NOMO-1 (cell line): Measurements from ENCODE around the gene EPS15.
"Not testable (repeated sequence)": the region's sequence is repeated elsewhere in the genome, so short reads cannot be mapped to it uniquely, and the experiment has no call there.

Experiments
- DNase-seq, 2 experiments: peaks; one replicate each; lab custom pipeline; 2025; ENCODE audit not compliant: unreplicated experiment in 2 of 2; lab: John Stamatoyannopoulos, UW

Gene EPS15

DNA sequence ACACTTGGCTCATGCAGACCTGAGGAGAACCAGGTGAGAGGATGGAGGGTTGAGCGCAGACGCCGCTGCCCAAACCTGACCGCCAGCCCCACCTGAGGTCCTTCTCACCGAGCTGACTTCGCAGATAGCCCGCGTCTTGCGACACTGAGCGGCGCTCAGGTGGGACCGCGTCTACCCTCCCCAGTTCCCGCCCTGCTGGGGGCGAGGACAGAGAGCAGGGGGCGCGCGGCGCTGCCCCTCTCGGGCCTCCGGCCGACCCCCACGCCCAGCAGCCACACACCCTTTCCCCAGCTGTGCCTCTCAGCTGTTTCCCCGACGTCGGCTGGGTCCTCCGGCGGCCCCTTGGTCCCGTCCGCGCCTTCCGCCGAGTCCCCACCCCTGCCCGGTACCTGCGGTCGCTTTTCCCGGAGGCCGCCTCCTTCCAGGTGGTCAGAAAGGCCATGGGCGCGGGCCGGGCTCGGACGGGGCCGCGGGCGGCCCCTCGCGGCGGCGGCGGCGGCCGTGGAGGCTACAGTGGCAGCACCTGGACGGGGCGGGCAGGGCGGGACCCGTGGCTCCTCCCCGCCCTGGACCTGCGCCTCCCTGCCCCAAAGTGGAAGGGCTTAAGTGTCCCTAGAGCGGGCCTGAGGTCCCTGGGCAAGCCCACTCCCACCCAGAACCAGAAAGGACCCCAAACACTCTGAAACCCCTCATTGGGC lies 174.3 kb downstream of the EPS15 start:
- DNase-seq: no peak

DNA sequence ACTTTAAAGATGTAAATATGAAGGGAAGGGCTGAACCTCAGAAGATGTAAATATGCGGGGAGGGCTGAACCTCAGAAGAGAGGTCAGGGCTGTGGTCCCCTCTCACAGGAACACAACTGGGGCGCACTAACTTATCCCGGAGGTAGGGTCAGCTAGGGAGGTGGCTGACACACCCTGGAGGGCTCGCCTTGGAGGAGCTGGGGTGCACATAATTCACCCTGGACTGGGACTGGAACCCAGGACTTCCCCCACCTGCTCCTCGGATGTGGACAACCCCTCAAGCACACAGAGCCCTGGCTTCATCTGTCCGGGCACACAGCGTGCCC lies 174.8 kb downstream of the EPS15 start:
- no peak for DNase-seq

DNA sequence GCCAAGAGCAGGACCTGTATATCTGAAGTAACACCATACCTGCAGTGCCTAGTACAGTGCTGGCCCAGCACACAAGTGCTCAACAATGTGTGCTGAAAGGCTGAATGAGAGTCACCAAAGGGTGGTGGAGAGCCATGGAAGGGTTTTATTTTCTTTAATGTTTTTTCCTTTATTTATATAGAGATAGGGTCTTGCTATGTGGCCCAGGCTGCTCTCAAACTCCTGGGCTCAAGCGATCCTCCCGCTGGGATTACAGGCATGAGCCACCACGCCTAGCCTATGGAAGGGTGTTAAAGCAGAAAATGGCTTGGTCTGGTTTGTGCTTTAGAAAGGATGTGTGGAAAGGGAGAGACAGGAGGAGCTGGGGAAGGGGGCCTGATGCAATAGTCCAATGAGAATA lies 175.4 kb downstream of the EPS15 start:
- no peak for DNase-seq

DNA sequence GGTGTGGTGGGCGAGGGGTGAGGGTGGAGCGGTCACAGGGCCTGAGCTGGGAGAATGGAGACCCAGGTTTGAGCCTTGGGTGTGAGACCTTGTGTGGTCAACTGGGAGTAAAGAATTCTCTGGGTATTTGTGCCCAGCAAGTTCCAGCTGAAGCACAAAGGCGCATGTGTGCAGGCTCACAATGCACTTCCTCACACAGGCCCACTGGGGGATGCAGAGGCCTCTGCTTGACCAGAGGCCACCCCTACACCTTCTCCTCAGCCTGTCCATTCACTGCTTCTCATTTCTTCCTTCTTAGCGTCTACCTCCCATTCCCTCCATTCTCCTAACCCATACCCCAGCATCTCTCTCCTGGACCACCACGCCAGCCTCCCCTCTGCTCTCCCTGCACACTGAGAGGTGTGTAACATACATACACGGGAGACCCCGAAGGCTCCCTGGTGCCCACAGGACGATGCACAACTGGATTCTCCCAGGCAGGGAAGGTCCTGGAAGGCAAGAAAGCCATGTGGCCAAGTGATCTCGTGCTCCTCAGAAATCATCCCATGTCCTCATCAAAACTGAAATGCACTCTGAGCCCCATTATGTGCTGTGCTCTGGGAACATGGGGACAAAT lies 176.4 kb downstream of the EPS15 start:
- DNase-seq: no peak

DNA sequence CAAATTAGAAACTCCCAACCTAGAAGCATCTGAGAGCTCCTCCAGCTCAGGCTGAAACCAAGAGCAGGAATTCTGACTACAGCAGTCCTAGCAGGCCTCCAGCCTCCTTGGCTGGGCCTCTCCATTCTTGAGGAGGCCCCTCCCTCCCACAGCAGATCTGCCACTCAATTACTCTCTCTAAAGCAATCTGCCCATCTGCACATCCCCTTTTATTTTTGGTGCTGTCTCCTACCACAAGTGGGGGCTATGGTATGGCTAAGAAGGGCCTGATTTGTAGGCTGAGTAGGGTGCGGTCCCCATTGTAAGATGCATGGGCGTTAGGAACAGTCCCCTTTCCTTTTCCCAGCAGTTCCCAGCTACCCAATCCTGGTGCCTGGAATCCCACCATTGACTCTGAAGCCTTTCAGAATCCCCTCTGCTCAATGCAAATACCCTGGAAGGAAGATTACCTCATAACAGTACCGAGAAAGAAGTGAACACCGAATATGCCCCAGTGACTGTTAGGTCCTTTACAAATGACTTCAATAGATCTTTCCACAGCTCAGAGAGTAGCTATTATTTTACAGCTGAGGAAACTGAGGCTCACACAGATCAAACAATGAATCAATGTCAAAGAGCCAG lies 177.1 kb downstream of the EPS15 start:
- DNase-seq: peak; percentile 7 to 9

DNA sequence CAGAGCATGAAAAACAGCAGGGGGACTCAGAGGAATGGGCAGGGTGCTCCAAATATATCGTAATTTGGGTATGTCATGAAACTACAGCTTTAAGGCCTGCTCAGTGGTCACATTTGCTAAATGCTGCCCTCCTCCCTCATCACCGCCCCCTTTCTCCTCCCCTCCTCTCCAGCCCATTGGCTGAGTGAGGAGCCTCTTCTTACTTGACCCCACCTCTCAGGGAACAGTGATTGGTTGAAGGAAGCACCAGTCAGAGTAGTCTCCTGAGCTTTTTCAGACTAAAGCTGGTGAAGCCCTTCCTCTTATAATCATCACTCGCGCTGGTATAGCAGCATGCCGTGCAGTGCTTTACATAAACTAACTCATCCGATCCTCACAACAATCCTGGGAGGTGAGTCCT lies 178.7 kb downstream of the EPS15 start:
- no peak for DNase-seq

DNA sequence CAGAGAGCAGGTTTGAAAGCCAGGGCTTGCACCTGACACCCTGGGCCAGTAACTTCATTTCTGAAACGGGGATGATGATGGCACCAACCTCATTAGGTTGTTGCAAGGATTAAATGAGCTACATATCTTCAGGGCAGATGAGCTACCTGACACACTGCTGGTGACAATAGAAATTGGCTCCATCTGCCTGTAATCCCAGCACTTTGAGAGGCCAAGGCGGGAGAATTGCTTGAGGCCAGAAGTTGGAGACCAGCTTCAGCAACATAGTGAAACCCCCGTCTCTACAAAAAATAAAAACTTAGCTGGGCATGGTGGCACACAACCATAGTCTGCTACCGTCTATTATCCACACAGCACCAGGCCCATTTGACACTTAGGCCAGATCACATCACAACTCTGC lies 182.4 kb downstream of the EPS15 start:
- DNase-seq: no peak

DNA sequence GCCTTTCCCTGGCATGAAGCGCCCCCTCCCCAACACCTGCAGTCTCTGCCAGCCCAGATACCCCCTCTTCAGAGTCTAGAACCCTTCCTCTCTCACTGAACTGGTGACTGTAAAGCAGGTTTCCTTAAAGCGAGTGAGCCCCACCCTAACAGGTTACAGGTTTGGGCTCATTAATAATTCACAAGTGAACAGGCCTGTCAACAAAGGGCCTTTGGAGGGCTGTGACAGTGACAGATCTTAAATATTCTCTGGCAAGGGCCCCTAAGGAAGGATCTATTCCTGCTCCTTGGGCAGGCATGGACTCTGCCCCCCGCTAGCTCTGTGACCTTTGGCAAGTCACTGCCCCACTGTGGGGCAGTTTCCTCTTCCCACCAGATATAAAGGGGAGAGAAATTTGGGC lies 183.1 kb downstream of the EPS15 start:
- DNase-seq: no peak

DNA sequence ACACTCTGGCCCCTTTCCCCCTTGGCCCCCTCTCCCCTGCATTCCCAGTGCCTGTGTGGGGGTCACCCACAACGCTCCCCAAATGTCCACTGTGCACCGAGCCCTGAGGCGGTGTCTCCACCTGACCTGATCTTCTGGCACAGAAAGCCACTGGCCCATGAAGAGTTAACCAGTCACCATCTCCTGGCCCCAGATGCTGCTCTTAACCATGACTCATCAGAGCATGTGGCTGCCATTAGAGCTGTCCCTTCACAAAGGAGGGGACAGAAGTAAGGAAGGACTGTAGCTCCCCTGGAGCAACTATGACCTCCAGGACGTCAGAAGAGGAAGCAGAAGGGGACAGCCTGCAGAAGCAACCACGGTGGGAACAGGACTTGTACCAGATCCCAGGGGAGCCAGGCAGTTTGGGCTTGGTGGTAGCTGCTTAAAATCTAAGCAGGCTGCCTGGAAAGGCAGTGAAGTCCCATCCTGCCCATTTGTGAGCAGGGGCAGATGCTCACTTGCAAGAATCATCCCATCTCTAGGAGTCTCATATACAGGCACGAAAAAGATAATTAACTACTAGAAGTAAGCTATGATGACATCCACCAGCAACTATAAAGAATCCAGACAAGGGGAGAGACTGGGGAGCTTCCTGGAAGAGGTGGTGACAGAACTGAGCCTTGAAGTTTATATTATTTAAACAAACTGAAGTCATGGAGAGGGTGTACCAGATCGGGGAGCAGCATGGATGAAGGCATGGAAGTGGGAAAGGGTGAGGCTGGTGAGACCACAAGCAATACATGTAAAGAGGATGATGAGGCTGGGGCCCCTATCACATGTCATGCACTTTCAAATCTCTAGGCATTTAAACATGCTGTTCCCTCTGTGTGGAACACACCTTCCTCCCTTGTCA lies 187.6 kb downstream of the EPS15 start:
- DNase-seq: peak; percentile 35 to 81

DNA sequence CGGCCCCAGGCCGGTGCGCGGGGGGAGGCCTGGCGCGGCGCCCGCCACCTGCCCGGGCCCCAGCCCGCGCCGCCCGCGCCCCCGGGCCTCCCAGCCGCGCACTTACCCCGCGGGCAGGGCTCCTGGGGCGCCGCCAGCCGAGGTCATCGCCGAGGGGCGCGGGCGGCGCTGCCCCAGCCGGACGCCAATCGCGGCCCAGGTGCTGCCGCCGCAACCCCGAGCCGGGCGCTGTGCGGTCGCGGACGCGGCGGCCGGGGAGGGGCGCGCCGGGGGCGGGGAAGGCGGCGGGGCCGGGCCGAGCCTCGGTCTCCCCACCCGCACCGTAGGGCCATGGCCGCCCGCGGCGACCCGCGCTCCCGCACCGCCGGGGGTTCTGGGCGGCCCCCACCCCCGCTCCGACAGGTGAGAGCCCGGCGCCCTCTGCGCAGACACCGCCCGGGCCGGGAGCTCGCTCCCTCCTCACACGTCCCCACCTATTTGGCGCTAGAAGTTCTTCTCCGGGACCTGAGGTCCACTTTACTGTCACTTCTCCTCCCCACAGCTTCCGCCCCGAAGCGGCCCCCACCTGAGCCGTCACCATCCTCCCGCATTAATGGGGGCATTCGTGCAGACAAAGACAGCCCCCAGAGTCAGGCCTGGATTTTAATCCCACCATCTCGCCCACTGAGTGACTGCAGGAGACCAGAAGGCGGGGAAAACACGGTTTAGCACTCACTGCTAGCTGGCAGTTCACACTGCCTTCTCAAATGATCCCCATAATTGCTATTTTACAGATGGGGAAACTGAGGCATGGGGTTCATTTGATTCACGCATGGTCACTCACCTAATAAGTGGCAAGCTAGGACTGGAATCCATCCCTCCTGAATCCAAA lies 188.5 kb downstream of the EPS15 start, which contains the start of gene TTC39A:
Gene TTC39A (minus strand): TSS at position 232 of the 871 bp plus-strand sequence. CDS start 85 bp downstream, at position 147.
- no peak for DNase-seq

DNA sequence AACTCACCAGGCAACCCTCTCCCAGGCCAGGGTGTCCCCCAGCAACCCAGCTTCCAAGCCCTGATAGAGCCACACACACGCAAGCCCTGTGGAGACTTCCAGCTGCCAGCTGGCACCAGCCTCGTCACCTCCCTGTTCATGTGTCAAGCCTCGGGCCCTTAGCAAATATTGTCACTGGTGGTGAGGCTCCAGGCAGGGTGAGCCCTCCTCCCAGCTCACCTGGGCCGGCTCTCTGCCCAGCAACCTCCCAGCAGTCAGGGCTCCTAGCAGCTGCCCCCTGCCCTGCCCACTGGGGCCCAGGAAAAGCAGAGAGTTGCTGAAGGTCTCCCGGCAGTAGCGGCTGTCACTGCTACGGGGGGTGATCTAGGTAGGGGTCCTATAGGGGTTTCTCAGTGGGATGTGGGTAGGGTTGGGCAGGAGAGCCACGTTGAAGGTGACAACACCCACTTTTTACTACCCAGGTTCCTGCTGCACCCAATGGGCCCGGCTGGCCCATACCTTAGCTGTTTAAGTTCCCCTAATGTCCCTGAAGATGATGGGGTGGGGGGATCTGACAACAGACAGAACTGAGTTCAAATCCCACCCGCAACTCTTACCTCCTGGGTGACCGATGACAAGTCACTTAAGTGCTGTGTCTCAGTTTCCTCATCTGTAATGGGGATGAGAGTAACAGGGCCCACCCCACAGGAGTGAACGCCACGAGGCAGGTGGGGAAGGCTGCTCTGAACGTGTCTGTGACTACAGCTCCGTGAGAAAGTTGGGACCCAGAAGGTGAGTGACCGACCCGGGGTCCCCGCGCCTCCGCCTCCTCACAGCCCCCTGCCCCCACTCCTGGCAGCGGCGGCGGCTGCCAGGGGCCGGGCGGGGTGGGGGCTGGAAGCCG lies 189.4 kb downstream of the EPS15 start:
- no peak for DNase-seq

DNA sequence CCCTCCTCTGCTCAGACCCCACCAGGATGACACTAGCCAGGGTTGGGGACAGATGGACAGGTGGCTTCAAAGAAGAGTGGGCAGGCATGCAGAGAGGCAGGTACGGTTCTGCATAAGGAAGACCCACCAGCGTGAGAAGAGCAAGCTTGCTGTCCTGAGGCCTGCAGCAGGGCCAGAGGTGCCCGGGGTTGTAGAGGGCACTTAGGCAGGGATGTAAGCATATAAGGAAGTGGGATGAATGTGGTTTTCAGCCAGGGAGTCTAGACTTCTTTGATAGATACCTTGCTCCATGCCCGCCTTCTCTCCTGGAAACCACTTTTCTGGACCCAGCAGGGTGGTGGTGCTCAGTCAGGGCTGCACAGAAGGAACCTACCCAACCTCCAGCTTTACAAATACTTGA lies 190.1 kb downstream of the EPS15 start:
- no peak for DNase-seq

DNA sequence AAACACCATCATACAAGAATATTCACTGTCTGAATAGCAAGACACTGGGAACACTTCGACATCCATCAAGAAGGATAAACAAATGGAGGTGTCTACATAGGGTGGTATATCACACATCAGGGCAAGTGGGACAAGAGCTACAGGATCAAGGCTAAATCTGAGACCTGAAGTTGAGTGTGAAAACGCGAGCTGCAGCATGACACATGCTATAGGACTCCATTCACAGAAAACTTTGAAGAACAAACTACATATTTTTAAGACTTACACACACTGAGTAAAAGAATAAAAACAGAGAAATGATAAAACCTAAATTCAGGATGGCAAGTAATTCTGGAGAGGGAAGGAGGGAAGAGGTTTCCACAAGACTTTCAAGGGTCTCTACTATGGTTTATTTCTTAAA lies 190.8 kb downstream of the EPS15 start:
- DNase-seq: no peak

DNA sequence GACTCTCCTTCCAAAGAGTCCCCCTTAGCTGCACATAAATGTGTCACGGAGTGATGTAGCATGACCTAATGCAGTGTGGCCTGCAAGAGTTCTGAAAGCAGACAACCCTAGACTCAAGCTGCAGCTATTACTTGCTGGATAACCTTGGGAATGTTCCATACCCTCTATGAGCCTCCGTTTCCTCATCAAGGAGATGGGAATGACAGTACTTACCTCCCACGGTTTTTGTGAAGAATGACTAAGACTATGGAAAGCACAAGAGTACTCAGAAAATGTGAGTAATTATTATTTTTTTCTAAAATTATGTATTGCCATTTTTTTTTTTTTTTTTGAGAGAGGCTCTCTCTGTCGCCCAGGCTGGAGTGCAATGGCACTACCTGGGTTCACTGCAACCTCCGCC lies 191.7 kb downstream of the EPS15 start:
- no peak for DNase-seq

DNA sequence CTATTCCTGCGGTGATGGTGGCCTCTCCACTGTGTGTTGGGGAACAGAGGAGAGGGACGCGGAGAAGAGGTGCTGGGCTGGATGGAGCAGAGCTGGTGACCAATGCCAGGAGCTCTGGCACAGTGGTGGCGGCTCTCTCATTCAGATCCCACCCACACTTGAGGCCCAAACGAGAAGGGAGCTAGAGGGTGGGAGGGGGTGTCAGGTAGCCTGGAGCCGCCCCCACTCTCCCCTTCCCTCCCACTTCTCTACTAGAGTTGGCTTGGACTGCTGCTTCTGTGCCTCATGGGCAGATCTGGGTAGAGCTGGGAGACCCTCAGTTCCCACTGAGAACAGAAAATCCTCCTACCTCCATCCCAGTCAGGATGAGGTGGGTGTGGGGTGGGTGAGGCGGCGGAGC lies 192.2 kb downstream of the EPS15 start:
- DNase-seq: no peak

DNA sequence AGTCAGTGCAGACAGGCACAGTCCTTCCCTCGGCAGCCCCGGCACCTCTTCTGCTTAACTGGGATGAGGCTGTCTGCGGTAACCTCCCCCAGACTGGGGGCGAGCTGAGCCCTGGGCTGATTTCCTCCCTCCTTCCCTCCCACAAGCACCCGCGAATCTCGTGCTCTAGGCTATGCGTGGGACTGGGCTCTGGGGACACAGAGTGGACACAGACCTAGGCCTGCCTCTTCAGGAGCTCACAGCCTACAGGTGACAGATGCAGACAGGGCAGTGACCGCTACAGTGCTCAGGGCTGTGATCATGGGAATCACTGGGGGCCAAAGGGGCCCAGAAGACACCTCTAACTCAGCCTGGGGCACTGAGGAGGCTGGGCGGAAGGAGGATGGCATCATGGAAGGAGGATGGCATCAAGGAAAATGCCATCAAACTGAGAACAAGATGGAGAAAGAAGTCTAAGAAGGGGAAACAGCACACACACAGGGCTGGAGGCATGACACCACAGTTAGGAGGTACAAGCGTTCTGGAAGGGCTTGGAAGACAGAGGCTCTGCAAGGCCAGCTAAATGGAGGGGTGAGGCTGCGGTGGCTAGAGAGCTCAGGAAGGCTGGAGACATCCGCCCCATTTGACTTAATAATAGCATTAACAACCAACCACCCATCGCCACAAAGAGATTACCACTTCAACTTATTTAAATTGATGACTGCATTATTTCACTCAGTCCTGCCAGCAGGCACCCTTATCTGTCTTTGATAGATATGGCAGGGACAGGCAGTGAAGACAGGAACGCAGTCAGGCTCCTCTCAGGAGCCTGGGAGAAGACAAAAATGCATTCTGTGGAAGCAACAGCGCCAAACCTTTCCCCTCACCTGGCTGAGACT lies 192.9 kb downstream of the EPS15 start:
- DNase-seq: no peak

DNA sequence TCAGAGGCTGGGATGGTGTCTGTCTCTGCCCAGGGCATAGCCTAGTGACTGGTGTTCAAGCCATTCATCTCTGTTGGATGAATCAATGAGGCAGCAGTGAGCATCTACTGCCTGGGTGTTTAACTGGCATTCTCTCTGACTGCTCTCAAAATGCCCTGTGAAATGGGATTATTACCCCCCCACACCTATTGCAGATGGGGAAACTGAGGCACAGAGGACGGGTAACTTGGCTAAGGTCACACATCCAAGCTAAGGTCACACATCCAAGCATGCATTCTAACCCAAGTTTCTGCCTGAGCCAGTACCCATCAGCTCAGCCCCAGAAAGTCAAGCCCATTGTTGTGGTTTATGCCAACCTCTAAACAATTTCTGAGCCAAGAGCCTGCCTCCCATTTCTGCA lies 193.7 kb downstream of the EPS15 start:
- no peak for DNase-seq

DNA sequence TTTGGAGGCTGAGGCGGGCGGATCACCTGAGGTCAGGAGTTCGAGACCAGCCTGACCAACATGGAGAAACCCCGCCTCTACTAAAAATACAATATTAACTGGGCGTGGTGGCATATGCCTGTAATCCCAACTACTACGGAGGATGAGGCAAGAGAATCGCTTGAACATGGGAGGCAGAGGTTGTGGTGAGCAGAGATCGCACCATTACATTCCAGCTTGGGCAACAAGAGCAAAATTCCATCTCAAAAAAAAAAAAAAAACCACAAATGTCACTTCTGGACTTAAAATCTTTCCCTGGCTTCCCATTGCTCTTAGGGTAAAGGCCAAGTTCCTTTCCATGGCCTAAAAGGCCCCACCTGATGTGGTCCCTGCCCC lies 194.1 kb downstream of the EPS15 start:
- DNase-seq: not testable (repeated sequence)
